Osteocyte (in vitro differentiated cells): ENCODE results near the gene MEOX1. TPM values are rescaled to one million over a fixed set of nuclear protein-coding genes. Genes with fewer than 3 reads are reported as not detected.

ENCODE experiments used
- DNase-seq: peaks from one replicate; pipeline ENCODE4 v3.0.0; 2021; ENCODE audit warnings: mixed read lengths; ENCODE audit not compliant: unreplicated experiment; ENCODE audit errors: extremely low spot score
- H3K27ac Mint-ChIP-seq: one replicate; pipeline ENCODE4 v1.8.0; 2021; ENCODE audit warnings: mild to moderate bottlenecking, mixed read lengths; ENCODE audit not compliant: unreplicated experiment
- H3K27me3 Mint-ChIP-seq: one replicate; pipeline ENCODE4 v1.8.0; 2021; ENCODE audit warnings: mixed read lengths; ENCODE audit not compliant: unreplicated experiment
- H3K36me3 Mint-ChIP-seq: one replicate; pipeline ENCODE4 v1.8.0; 2021; ENCODE audit warnings: mixed read lengths; ENCODE audit not compliant: unreplicated experiment
- H3K4me1 Mint-ChIP-seq: one replicate; pipeline ENCODE4 v1.8.0; 2021; ENCODE audit warnings: mixed read lengths; ENCODE audit not compliant: unreplicated experiment
- H3K4me3 Mint-ChIP-seq: one replicate; pipeline ENCODE4 v1.8.0; 2021; ENCODE audit warnings: mild to moderate bottlenecking, moderate library complexity, mixed read lengths; ENCODE audit not compliant: unreplicated experiment
- H3K9me3 Mint-ChIP-seq: one replicate; pipeline ENCODE4 v1.8.0; 2021; ENCODE audit warnings: mixed read lengths; ENCODE audit not compliant: unreplicated experiment
- CTCF ChIP-seq: fragments of 200-600 bp; sonication (generic); IDR thresholded peaks from 2 replicates; pipeline ENCODE4 v1.5.0; 2021; ENCODE audit warnings: antibody characterized with exemption, mild to moderate bottlenecking, moderate library complexity
- total RNA-seq: library from RNA; stranded (reverse); gene quantifications from 2 replicates; pipeline ENCODE4 v1.2.1, GENCODE V29; 2021

Gene MEOX1
- total RNA-seq, 1 donor from 2014 or later: not detected

- H3K27ac Mint-ChIP-seq: no peak overlapping the region
- H3K9me3 Mint-ChIP-seq: no peaks in the 10 kb centered on the region
- no peaks in the 10 kb centered on the region for H3K36me3 Mint-ChIP-seq
- H3K4me1 Mint-ChIP-seq: peaks cover 24% of the 10 kb centered on the region
- peak; percentile 88 for DNase-seq
- H3K4me3 Mint-ChIP-seq: no peak overlapping the region
- H3K27me3 Mint-ChIP-seq: peaks cover 5% of the 10 kb centered on the region
- TF ChIP-seq CTCF: peak; percentile 94
These were observed 12.0 kb upstream of the MEOX1 start for GRCh38 chr17:43673516-43674323.

- TF ChIP-seq CTCF: no peak
- no peaks in the 10 kb centered on the region for H3K9me3 Mint-ChIP-seq
- H3K27me3 Mint-ChIP-seq: peaks cover 5% of the 10 kb centered on the region
- DNase-seq: no peak
- H3K27ac Mint-ChIP-seq: no peak overlapping the region
- H3K4me1 Mint-ChIP-seq: peaks cover 22% of the 10 kb centered on the region
- H3K36me3 Mint-ChIP-seq: no peaks in the 10 kb centered on the region
- no peak overlapping the region for H3K4me3 Mint-ChIP-seq
These were observed 10.2 kb upstream of the MEOX1 start for GRCh38 chr17:43671755-43672519.

GRCh38 chr17:43671031-43671692 lies 9.4 kb upstream of the MEOX1 start:
- Mint-ChIP-seq H3K9me3 (no peaks in the 10 kb centered on the region), H3K36me3 (no peaks in the 10 kb centered on the region), H3K27me3 (peaks cover 5% of the 10 kb centered on the region), H3K4me3 (no peak overlapping the region), H3K4me1 (peaks cover 18% of the 10 kb centered on the region), H3K27ac (no peak overlapping the region)
- TF ChIP-seq CTCF: no peak
- DNase-seq: no peak

GRCh38 chr17:43670645-43671030 lies 8.9 kb upstream of the MEOX1 start:
- Mint-ChIP-seq H3K27ac (no peak overlapping the region), H3K4me1 (peaks cover 17% of the 10 kb centered on the region), H3K9me3 (no peaks in the 10 kb centered on the region), H3K36me3 (no peaks in the 10 kb centered on the region), H3K4me3 (no peak overlapping the region), H3K27me3 (peaks cover 5% of the 10 kb centered on the region)
- TF ChIP-seq CTCF: no peak
- DNase-seq: no peak
